Gastrocnemius medialis (tissue), 4 donors: ENCODE measurements around the gene TMPRSS2. TPM values are rescaled to one million over a fixed set of nuclear protein-coding genes. Genes with fewer than 3 reads are reported as not detected.

ENCODE experiments used
- ATAC-seq, 2 donors: fragments of 150-250 bp; one replicate each; pipeline ENCODE4 v1.9.1; 2016
- DNase-seq, 2 donors: peaks; one replicate each; pipeline ENCODE4 v3.0.0-alpha.2; 2019
- H3K27ac ChIP-seq, 4 donors: fragments of 200-600 bp; sonication (generic); 1 replicate in 1 of 4; 2 replicates in 3 of 4; pipeline ENCODE4 v1.5.1; 2016 to 2018; ENCODE audit warnings: mild to moderate bottlenecking in 2 of 4, moderate library complexity in 1 of 4
- H3K27me3 ChIP-seq, 3 donors: fragments of 200-600 bp; sonication (generic) in 2 of 3; 1 replicate in 1 of 3; 2 replicates in 2 of 3; pipeline versions ENCODE4 v1.5.1 to v1.6.0; 2016 to 2019; ENCODE audit warnings: mild to moderate bottlenecking in 1 of 3, moderate library complexity in 1 of 3
- H3K36me3 ChIP-seq, 2 donors: fragments of 200-600 bp; sonication (generic) in 1 of 2; one replicate each; pipeline ENCODE4 v1.5.1; 2017 to 2018
- H3K4me1 ChIP-seq, 2 donors: fragments of 200-600 bp; sonication (generic) in 1 of 2; one replicate each; pipeline ENCODE4 v1.5.1; 2016 to 2017; ENCODE audit warnings: mild to moderate bottlenecking in 2 of 2
- H3K4me3 ChIP-seq, 4 donors: fragments of 200-600 bp; sonication (generic) in 3 of 4; 1 replicate in 1 of 4; 2 replicates in 3 of 4; pipeline ENCODE4 v1.5.1; 2016 to 2019; ENCODE audit warnings: mild to moderate bottlenecking in 2 of 4
- H3K9me3 ChIP-seq, 3 donors: fragments of 200-600 bp; sonication (generic) in 2 of 3; 1 replicate in 1 of 3; 2 replicates in 2 of 3; pipeline ENCODE4 v1.5.1; 2016 to 2019
- POLR2A ChIP-seq, 2 donors: fragments of 450-650 bp; IDR thresholded peaks; one replicate each; pipeline ENCODE4 v1.6.1; 2017; ENCODE audit warnings: antibody characterized with exemption in 2 of 2, mild to moderate bottlenecking in 2 of 2, moderate library complexity in 2 of 2
- in situ Hi-C, 4 donors: fragments of 200-750 bp; cut with MboI; loops; one replicate each; pipeline versions ENCODE4 v1.15.0 to v1.8.0; 2017; ENCODE audit warnings: low sequenced_read_pairs in 4 of 4
- intact Hi-C: fragments of 100-400 bp; cut with DNase I; formaldehyde crosslinking; loops from one replicate; pipeline ENCODE4 v1.15.1; 2023; ENCODE audit warnings: low total_unique reads
- total RNA-seq, 4 donors: library from RNA; depleted of rRNA; stranded (reverse); fragments of >200 nt; gene quantifications; one replicate each; pipeline versions ENCODE4 v1.1.0 to v1.2.3, GENCODE V29; 2016
- TF ChIP-seq, protein P1 (sequence below), 5 experiments: fragments of 450-650 bp in 3 of 5; fragments of 200-600 bp in 2 of 5; sonication (generic) in 2 of 5; IDR thresholded peaks in 4 of 5; conservative IDR thresholded peaks in 1 of 5; 1 replicate in 4 of 5; 2 replicates in 1 of 5; pipeline ENCODE4 v1.5.1; 2016 to 2019; ENCODE audit warnings: antibody characterized with exemption in 5 of 5, mild to moderate bottlenecking in 3 of 5, moderate library complexity in 3 of 5

TMPRSS2 gene
- total RNA-seq, 4 donors from 2014 or later: 0.09 to 1.2 TPM; not detected in 2

DNA sequence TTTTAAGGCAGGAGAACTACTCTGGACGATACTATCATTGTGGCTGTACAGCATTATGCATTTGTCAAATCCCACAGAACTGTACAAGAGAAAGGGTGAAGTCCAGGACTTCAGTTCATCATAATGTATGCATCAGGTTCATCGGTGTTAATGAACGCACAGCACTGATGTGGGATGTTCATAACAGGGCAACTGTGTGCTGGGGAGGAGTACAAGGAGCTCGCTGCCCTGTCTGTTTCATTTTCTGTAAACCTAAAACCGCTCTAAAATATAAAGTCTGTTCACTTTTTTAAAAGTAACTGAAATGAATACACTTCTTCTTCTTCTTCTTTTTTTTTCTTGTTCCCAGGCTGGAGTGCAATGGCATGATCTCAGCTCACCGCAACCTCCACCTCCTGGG, 25.0 kb downstream of the TMPRSS2 start:
- H3K27ac ChIP-seq: no peak overlapping the region
- DNase-seq (no peak), ATAC-seq (no peak)
- in situ Hi-C loops (loop anchor here in 1 of 4 donors (25.0 kb wide), 1 partner anchor 104 kb away; no protein-coding TSS in a partner anchor), intact Hi-C loops (no loop called here)
- no peaks in the 10 kb centered on the region for H3K27me3 ChIP-seq
- no peak overlapping the region for H3K4me3 ChIP-seq
- TF ChIP-seq, protein P1, sequence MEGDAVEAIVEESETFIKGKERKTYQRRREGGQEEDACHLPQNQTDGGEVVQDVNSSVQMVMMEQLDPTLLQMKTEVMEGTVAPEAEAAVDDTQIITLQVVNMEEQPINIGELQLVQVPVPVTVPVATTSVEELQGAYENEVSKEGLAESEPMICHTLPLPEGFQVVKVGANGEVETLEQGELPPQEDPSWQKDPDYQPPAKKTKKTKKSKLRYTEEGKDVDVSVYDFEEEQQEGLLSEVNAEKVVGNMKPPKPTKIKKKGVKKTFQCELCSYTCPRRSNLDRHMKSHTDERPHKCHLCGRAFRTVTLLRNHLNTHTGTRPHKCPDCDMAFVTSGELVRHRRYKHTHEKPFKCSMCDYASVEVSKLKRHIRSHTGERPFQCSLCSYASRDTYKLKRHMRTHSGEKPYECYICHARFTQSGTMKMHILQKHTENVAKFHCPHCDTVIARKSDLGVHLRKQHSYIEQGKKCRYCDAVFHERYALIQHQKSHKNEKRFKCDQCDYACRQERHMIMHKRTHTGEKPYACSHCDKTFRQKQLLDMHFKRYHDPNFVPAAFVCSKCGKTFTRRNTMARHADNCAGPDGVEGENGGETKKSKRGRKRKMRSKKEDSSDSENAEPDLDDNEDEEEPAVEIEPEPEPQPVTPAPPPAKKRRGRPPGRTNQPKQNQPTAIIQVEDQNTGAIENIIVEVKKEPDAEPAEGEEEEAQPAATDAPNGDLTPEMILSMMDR (IDR thresholded peaks at IDR 0.05 in 4 of 5, conservative IDR thresholded peaks at IDR 0.05 in 1 of 5): no peak
- TF ChIP-seq POLR2A (IDR thresholded peaks at IDR 0.05): no peak
- no peaks in the 10 kb centered on the region for H3K36me3 ChIP-seq
- H3K4me1 ChIP-seq: no peaks in the 10 kb centered on the region
- no peaks in the 10 kb centered on the region for H3K9me3 ChIP-seq

DNA sequence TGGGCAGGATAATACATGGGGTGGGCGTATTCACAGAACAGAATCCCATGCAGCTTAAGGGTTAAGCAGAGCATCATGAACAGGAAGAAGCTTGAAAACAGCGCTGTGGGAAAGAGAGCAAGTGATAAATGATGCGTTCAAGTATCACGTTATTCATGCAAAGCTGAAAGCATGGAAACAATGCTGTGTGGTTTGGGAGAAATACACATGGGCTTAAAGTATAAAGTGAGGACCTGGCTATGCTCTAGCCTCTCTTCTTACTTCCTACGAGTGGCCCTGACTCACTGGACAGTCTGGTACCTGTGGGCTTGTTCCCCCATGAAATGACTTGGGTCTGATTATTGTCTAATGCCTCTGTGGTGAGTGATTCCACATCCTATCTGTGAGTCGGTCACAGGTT, 25.7 kb downstream of the TMPRSS2 start:
- TF ChIP-seq, protein P1 (IDR thresholded peaks at IDR 0.05 in 4 of 5, conservative IDR thresholded peaks at IDR 0.05 in 1 of 5): no peak
- no peak for TF ChIP-seq POLR2A (IDR thresholded peaks at IDR 0.05)

DNA sequence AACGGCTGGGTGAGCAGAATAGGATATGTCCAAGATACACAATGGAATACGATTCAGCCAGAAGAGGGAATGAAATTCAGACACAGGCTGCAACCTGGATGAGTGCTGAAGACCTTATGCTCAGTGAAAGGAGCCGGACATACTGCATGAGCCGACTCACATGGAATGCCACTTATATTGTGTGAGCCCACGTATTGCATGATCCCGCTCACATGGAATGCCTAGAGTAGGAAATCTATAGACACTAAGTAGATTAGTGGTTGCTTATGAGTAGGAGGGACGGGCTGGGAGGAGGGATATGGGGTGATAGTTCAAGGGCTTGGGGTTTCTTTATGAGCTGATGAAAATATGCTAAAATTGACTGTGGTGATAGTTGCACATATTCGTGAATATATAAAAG, 26.8 kb downstream of the TMPRSS2 start:
- Histone ChIP-seq H3K36me3 (no peaks in the 10 kb centered on the region), H3K27me3 (peaks cover 0 to 2% (median 0%) of the 10 kb centered on the region in 3 donors), H3K4me1 (no peaks in the 10 kb centered on the region), H3K4me3 (no peak overlapping the region), H3K9me3 (no peaks in the 10 kb centered on the region), H3K27ac (no peak overlapping the region)
- intact Hi-C loops (no loop called here), in situ Hi-C loops (loop anchor here in 1 of 4 donors (25.0 kb wide), 1 partner anchor 106 kb away; no protein-coding TSS in a partner anchor)
- no peak for ATAC-seq
- DNase-seq: no peak
- TF ChIP-seq, protein P1 (IDR thresholded peaks at IDR 0.05 in 4 of 5, conservative IDR thresholded peaks at IDR 0.05 in 1 of 5): no peak
- no peak for TF ChIP-seq POLR2A (IDR thresholded peaks at IDR 0.05)

More for the DNA sequence above, 25.7 kb downstream of the TMPRSS2 start:
- H3K27ac ChIP-seq: no peak overlapping the region
- no peak for ATAC-seq
- H3K4me1 ChIP-seq: no peaks in the 10 kb centered on the region
- in situ Hi-C loops: loop anchor here in 1 of 4 donors (25.0 kb wide), 1 partner anchor 105 kb away; no protein-coding TSS in a partner anchor
- no peak for DNase-seq
- no peak overlapping the region for H3K4me3 ChIP-seq
- no peaks in the 10 kb centered on the region for H3K36me3 ChIP-seq
- H3K9me3 ChIP-seq: no peaks in the 10 kb centered on the region
- H3K27me3 ChIP-seq: peaks cover 0 to 2% (median 0%) of the 10 kb centered on the region in 3 donors
- intact Hi-C loops: no loop called here

DNA sequence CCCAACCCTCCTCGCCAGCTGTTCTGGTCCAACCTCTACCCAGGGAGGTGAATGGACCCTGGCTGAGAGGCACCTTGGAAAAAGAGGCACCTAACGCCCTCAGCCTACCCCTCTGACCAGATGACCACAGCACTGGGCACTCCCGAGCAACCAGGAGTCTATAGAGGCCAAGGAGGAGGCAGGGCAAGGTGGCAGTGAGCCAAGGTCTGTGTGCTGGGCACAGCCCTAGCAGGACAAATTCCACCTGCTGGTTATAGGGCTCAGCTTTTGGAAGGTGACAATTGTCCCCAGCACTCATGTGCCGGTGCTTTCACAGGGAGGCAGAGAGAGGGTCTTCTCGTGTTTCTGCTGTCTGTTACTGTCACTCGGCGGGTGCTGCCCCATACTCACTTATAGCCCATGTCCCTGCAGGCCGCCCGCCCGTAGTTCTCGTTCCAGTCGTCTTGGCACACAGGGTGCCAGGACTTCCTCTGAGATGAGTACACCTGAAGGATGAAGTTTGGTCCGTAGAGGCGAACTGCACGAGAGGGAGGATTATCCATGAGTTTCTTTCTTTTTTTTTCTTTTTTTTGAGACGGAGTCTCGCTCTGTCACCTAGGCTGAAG, 27.8 kb downstream of the TMPRSS2 start:
- intact Hi-C loops: no loop called here
- Histone ChIP-seq H3K4me1 (no peaks in the 10 kb centered on the region), H3K27me3 (peaks cover 0 to 2% (median 0%) of the 10 kb centered on the region in 3 donors), H3K4me3 (no peak overlapping the region), H3K9me3 (no peaks in the 10 kb centered on the region), H3K36me3 (no peaks in the 10 kb centered on the region), H3K27ac (no peak overlapping the region)
- TF ChIP-seq POLR2A (IDR thresholded peaks at IDR 0.05): no peak
- TF ChIP-seq, protein P1 (IDR thresholded peaks at IDR 0.05 in 4 of 5, conservative IDR thresholded peaks at IDR 0.05 in 1 of 5): no peak
- in situ Hi-C loops: loop anchor here in 1 of 4 donors (25.0 kb wide), 1 partner anchor 107 kb away; no protein-coding TSS in a partner anchor
- ATAC-seq (no peak), DNase-seq (no peak)
